NCI-H69 (cell line): ENCODE data around the gene NCOA6.
"Not testable (repeated sequence)": the region's sequence is repeated elsewhere in the genome, so short reads cannot be mapped to it uniquely, and the experiment has no call there.

Experiments
- DNase-seq: peaks from one replicate; lab custom pipeline; 2025; lab: John Stamatoyannopoulos, UW

Gene NCOA6

GRCh38 chr20:34829191-34829590 is 3.7 kb upstream of the NCOA6 start:
- peak; percentile 15 for DNase-seq

- peak; percentile 85 for DNase-seq
Measured at GRCh38 chr20:34824806-34825529, 483 bp downstream of the NCOA6 start.

GRCh38 chr20:34824452-34824805 is 1.0 kb downstream of the NCOA6 start:
- DNase-seq = peak; percentile 78

GRCh38 chr20:34824026-34824425 is 1.4 kb downstream of the NCOA6 start:
- DNase-seq = no peak

GRCh38 chr20:34820805-34821578 is 4.5 kb downstream of the NCOA6 start:
- no peak for DNase-seq

GRCh38 chr20:34817801-34818200 is 7.7 kb downstream of the NCOA6 start:
- no peak for DNase-seq

- DNase-seq = no peak
Measured at GRCh38 chr20:34817072-34817471, 8.4 kb downstream of the NCOA6 start.

GRCh38 chr20:34815636-34816035 is 9.8 kb downstream of the NCOA6 start:
- DNase-seq = no peak

GRCh38 chr20:34808583-34808982 is 16.9 kb downstream of the NCOA6 start:
- DNase-seq = no peak

GRCh38 chr20:34807944-34808465 is 17.4 kb downstream of the NCOA6 start:
- DNase-seq = not testable (repeated sequence)

- no peak for DNase-seq
Measured at GRCh38 chr20:34806255-34806654, 19.2 kb downstream of the NCOA6 start.

- no peak for DNase-seq
Measured at GRCh38 chr20:34798871-34799270, 26.6 kb downstream of the NCOA6 start.

- no peak for DNase-seq
Measured at GRCh38 chr20:34798328-34798727, 27.1 kb downstream of the NCOA6 start.

- DNase-seq = no peak
Measured at GRCh38 chr20:34797012-34797995, 28.1 kb downstream of the NCOA6 start.

- DNase-seq = no peak
Measured at GRCh38 chr20:34794006-34794585, 31.4 kb downstream of the NCOA6 start.

GRCh38 chr20:34792687-34793363 is 32.6 kb downstream of the NCOA6 start:
- DNase-seq = no peak

- DNase-seq = peak; percentile 56
Measured at GRCh38 chr20:34791289-34792020, 34.0 kb downstream of the NCOA6 start.

- no peak for DNase-seq
Measured at GRCh38 chr20:34781220-34781619, 44.2 kb downstream of the NCOA6 start.

- DNase-seq = not testable (repeated sequence)
Measured at GRCh38 chr20:34780291-34780690, 45.2 kb downstream of the NCOA6 start.

- no peak for DNase-seq
Measured at GRCh38 chr20:34776177-34776576, 49.3 kb downstream of the NCOA6 start.
